Fibroblast of pulmonary artery (primary cell): ENCODE data around the gene KNCN.

Experiments used
- DNase-seq: peaks from one replicate; pipeline ENCODE4 v3.0.0-alpha.2; 2010; ENCODE audit warnings: low read depth
- H3K4me3 ChIP-seq: replicated peaks from 2 replicates; pipeline ENCODE4 v1.5.1; 2011; ENCODE audit warnings: low read depth, mild to moderate bottlenecking, control low read depth, low read length, moderate library complexity
- TF ChIP-seq, protein P1 (sequence below): IDR thresholded peaks from 2 replicates; pipeline ENCODE4 v1.5.1; 2011; ENCODE audit warnings: mild to moderate bottlenecking, control low read depth, low read length, inconsistent platforms; ENCODE audit errors: missing control alignments

The KNCN gene

DNA sequence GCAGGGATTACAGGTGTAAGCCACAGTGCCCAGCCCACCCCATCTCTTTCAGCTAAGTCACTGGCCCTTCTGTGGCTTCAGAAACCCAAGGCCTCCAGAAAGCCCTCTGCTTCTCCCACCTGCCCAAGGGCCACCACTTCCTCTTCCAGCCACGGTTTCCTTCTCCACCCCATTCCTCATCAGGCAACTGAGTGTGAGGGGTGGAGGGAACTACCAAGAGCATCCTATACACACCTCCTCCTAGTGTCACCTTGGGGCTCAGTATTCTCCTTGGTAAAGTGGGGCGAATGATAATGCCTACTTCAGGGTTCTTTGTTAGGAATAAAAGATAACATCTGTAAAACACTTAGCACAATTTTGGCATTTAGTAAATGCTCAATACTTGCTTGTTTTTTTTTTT is 30.0 kb downstream of the KNCN start:
- H3K4me3 ChIP-seq: no peak overlapping the region
- no peak for DNase-seq
- TF ChIP-seq, protein P1, sequence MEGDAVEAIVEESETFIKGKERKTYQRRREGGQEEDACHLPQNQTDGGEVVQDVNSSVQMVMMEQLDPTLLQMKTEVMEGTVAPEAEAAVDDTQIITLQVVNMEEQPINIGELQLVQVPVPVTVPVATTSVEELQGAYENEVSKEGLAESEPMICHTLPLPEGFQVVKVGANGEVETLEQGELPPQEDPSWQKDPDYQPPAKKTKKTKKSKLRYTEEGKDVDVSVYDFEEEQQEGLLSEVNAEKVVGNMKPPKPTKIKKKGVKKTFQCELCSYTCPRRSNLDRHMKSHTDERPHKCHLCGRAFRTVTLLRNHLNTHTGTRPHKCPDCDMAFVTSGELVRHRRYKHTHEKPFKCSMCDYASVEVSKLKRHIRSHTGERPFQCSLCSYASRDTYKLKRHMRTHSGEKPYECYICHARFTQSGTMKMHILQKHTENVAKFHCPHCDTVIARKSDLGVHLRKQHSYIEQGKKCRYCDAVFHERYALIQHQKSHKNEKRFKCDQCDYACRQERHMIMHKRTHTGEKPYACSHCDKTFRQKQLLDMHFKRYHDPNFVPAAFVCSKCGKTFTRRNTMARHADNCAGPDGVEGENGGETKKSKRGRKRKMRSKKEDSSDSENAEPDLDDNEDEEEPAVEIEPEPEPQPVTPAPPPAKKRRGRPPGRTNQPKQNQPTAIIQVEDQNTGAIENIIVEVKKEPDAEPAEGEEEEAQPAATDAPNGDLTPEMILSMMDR: no peak

DNA sequence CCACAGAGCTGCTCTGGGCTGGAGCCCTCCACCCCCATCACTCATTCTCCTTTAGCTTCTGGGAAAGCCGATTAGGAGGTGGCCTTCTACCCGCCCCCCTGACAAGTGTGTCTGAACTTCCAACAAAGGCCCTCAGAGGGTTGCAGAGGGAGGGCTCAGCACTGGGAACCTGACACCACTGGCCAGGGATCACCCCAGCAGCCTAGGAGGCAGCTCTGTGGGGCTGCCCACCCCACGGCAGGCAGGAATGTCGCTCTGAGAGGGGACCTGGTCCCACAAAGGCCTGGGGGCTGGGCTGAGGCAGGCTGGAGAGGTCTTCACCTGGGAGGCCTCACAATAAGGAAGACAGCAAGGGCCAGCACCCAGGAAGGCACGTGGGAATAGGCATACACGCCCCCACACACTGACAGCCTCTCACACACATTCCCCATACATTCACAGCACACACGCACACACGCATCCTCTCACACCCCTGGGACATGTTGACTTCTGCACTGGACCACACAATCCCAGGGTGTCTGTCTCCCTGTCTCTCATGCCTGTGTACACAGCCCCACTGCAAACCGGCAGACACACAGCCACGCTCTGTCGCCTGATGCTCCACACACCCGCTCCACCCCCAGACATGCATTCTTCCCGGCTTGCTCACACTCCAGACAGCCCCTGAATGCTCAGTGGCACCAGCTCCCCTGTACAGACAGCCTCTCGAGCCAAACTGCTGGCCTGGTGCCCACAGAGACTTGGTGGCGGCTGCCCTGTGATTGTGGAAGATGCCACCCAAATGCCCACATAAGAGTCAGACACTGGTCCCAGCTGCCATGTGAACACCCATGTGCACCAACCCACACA is 31.2 kb downstream of the KNCN start:
- no peak overlapping the region for H3K4me3 ChIP-seq
- TF ChIP-seq, protein P1: no peak
- peak; percentile 70 for DNase-seq

DNA sequence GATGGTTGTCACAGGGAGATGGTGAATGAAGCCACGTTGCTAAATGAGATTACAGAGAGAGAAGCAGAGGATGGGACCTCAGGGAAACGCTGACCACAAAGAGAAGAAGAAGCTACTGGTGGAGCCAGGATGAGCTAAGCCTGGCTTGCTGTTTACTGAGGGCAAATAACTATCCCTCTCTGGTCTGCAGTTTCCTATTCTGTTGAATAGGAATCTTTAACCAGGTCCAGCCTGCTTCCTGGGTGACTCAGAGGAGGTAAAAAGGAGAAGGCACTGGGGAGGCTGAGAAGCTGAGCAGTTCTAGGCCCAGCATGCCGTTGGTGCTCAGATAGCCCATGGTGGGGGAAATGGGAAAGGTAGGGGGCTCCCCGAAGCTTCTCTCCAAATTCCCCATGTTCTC is 32.2 kb downstream of the KNCN start:
- DNase-seq: no peak
- TF ChIP-seq, protein P1: no peak
- H3K4me3 ChIP-seq: no peak overlapping the region

DNA sequence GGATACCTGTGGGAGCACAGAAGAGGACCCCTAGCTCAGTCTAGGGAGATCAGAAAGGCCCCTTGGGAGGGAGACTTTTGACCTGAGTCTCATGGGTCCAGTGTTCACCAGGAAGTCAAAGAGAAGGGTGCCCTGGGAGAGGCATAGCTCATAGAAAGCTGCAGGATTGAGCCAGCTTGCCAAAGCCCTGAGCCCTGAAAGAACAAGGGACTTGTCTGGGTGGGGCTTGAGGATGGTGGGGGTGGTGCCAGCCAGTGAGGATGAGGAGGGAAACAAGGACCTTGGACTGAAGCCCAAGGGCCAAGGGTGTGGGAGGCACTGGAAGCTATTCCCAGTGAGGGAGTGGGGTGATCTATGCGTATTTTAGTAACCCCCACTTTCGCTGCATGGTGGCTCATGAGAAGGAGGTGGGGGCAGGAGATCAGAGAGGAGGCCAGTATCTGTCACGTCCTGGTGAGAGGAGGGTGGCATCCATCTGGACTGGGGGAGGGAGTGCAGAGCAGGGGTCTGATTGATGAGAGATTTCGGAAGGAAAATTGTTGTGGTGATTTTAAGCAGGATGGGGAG is 33.4 kb downstream of the KNCN start:
- TF ChIP-seq, protein P1: no peak
- H3K4me3 ChIP-seq: no peak overlapping the region
- no peak for DNase-seq

DNA sequence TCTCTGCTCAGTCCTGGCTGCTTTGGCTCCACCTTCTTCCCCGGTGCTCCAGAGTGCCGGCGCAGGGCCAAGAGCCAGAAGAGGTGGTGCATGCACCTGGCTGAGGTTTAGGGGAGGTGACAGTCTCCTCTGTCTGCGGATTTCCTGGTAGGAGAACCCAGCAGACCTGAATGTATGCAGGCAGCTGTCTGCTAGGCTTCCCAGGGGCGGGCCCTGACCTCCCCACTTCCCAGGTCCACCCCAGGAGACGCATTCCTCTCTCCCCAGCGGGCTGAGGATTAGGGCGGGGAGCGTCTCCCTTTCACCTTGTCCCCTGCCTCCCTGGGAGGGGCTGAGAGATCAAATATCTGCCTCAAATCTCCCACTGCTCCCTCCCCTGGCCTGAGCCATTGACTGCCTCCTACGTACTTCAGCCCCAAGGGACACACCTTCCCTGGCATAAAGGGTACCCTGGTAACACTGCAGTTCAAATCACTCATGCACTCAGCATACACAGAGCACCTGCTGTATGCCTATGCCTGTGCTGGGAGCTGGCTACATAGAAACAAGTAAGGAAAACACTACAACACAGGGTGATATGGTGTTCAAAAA is 34.3 kb downstream of the KNCN start:
- TF ChIP-seq, protein P1: no peak
- no peak overlapping the region for H3K4me3 ChIP-seq
- no peak for DNase-seq

DNA sequence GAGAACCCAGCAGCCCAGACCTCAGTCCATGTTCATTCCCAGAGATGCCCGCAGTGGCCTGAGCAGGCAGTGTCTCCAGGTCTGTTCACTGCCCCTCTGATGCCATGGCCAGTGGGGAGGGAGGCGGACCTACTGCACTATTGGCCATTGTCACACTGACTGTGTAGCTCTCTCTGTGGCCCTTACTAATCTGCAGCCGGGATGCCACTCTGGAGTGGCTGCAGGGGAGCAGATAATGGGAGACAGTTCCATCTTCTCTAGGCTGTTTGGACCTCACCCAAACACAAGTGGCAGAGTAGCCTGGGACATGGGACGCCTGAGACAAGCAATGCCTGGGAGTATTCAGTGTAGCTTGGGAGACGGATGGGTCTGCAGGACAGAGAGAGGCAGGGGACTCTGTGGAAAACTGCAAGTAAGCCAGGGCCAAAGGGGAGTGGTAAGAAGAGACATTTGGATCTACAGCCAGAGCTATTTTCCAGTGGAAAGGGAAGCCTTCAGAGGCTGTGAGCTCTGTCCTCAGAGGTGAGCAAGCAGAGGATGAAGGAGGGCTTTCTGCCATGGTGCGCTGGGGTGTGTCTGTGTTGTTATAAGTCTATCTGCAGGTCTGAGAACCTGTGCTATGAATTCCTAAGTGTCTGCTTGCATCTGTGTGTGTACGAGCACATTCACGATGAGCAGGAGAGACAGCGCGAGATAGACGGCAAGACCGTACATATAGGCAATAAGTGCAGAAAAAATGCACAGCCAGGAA is 35.1 kb downstream of the KNCN start:
- TF ChIP-seq, protein P1: no peak
- no peak for DNase-seq
- H3K4me3 ChIP-seq: no peak overlapping the region
